SJSA1 (cell line): Measurements from ENCODE around the gene RIT1. TPM values are rescaled to one million over a fixed set of nuclear protein-coding genes. Genes with fewer than 3 reads are reported as not detected.

Experiments
- DNase-seq, 2 experiments: peaks; one replicate each; pipeline ENCODE4 v3.0.0-alpha.2; 2015 to 2020; ENCODE audit warnings: low spot score in 2 of 2, low read depth in 1 of 2
- H3K27ac ChIP-seq: fragments of 250-450 bp; sonication (Bioruptor Pico); 2 replicates; pipeline ENCODE4 v1.5.1; 2020; ENCODE audit warnings: mild to moderate bottlenecking, moderate library complexity
- H3K27me3 ChIP-seq: fragments of 250-450 bp; sonication (Bioruptor Pico); replicated peaks from 2 replicates; pipeline ENCODE4 v1.5.1; 2020; ENCODE audit warnings: mild to moderate bottlenecking, moderate library complexity
- H3K36me3 ChIP-seq: fragments of 250-450 bp; sonication (Bioruptor Pico); 2 replicates; pipeline ENCODE4 v1.5.1; 2020; ENCODE audit warnings: mild to moderate bottlenecking
- H3K4me1 ChIP-seq: fragments of 250-450 bp; sonication (Bioruptor Pico); replicated peaks from 2 replicates; pipeline ENCODE4 v1.6.1; 2021; ENCODE audit warnings: mild to moderate bottlenecking
- H3K4me3 ChIP-seq: fragments of 250-450 bp; sonication (Bioruptor Pico); 2 replicates; pipeline ENCODE4 v1.5.1; 2020; ENCODE audit warnings: mild to moderate bottlenecking
- H3K9me3 ChIP-seq: fragments of 250-450 bp; sonication (Bioruptor Pico); replicated peaks from 2 replicates; pipeline ENCODE4 v1.5.1; 2020; ENCODE audit warnings: mild to moderate bottlenecking
- total RNA-seq: library from RNA; depleted of rRNA; stranded (reverse); fragments of >200 nt; shearing (Covaris generic); gene quantifications from 2 replicates; pipeline ENCODE4 v1.2.3, GENCODE V29; 2014

Gene RIT1
- total RNA-seq, 1 experiment from 2014 or later, result 47.4 TPM

DNA sequence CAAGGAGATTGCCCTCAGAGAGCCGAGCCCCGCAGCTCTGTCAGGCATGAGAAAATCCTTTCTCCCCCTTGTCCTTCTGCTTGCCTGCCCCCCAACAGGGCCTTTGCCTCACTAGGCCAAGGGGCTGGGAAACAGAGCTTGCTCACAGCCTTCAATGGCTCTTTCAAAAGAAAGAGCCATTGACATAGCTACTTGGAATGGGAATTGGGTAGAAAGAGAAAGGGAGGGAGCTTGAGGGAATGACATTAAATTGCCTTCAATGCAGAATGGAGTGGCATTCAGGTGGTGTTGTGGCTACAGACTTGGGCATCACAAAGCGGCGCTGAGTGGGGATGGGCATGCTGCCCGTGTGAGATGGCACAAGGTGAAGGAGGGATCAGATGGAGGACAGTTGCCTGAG, 38.6 kb downstream of the RIT1 start:
- H3K4me1 ChIP-seq, result no peaks in the 10 kb centered on the region
- no peaks in the 10 kb centered on the region for H3K27me3 ChIP-seq
- H3K36me3 ChIP-seq, result no peaks in the 10 kb centered on the region

DNA sequence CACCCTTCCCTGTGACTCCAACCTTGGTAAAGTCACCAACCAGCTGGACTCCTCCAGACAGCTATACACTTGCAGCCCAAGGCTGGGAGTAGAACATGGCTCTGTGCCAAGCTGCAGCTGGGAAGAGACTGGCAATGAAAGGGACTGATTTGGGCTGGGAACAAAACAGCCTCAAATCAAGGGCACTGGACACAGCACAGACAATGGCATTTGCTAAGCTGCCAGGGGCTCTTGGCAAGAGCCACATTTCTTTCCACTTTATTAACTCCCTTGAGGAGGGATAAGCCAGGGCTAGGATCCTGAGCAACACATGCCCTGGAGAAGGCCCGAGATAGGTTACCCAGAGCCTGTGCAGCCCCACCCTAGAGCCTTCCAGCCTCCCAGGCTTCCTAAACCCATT, 39.8 kb downstream of the RIT1 start:
- Histone ChIP-seq H3K36me3 (no peaks in the 10 kb centered on the region), H3K4me1 (no peaks in the 10 kb centered on the region), H3K4me3 (no peak overlapping the region), H3K9me3 (no peaks in the 10 kb centered on the region), H3K27me3 (no peaks in the 10 kb centered on the region), H3K27ac (no peak overlapping the region)
- no peak for DNase-seq

More for the DNA sequence above, 38.6 kb downstream of the RIT1 start:
- Histone ChIP-seq H3K4me3 (no peak overlapping the region), H3K9me3 (no peaks in the 10 kb centered on the region), H3K27ac (no peak overlapping the region)
- no peak for DNase-seq

DNA sequence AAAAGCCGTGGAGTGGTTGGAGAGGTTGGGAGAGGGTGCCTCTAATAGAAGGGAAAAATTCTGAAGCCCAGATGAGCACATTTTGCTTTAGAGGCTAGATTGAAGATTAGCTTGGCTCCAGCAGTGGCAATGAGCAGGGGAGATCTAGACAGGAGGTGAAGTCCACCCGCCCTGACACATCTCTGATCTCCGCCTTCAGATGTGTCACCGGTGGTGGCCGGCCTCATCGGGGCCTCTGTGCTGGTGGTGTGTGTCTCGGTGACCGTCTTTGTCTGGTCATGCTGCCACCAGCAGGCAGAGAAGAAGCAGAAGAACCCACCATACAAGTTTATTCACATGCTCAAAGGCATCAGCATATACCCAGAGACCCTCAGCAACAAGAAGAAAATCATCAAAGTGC, 43.4 kb downstream of the RIT1 start:
- no peak for DNase-seq
- no peak overlapping the region for H3K4me3 ChIP-seq
- no peak overlapping the region for H3K27ac ChIP-seq
- no peaks in the 10 kb centered on the region for H3K36me3 ChIP-seq
- H3K27me3 ChIP-seq, result no peaks in the 10 kb centered on the region
- H3K4me1 ChIP-seq, result no peaks in the 10 kb centered on the region
- H3K9me3 ChIP-seq, result no peaks in the 10 kb centered on the region

DNA sequence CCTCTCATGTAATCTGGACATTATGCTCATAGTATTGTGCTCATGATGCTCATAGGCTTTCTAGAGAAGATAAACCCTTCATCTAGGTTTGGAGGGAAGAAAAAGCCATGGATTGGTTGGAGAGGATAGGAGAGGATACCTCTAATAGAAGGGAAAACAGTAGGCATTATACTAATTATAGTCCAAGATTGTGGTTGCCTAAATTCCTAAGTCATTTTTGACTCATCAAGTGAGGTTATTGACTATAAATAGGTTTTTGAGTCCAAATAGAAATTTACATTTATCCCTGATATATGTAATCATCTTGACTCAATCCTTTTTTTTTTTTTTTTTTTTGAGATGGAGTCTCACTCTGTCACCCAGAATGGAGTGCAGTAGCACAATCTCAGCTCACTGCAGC, 46.8 kb downstream of the RIT1 start:
- Histone ChIP-seq H3K27ac (no peak overlapping the region), H3K9me3 (no peaks in the 10 kb centered on the region)
- DNase-seq, result no peak

DNA sequence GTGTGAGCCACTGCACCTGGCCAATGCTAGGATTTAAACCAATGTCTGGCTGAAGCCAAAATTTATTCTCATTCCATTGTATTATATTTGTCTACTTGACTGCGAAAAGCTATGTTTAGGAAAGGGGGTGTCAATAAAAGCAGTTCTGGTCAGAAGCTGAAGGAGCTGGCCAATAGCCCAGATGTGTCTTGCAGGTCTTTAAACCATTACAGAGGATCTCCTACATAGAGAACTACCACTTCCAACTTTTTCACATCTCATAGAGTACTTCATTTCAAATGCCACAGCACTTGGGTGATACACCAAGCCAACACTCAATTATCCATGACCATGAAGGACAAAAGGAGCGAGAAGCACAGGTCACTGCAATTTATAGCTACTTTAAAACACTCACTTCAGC, 49.3 kb downstream of the RIT1 start:
- Histone ChIP-seq H3K27ac (no peak overlapping the region), H3K27me3 (no peaks in the 10 kb centered on the region), H3K36me3 (peaks cover 1% of the 10 kb centered on the region; the same call in 1 of the 2 replicates), H3K9me3 (no peaks in the 10 kb centered on the region), H3K4me3 (no peak overlapping the region), H3K4me1 (peaks cover 18% of the 10 kb centered on the region)
- DNase-seq, result no peak

More for the DNA sequence above, 46.8 kb downstream of the RIT1 start:
- Histone ChIP-seq H3K4me3 (no peak overlapping the region), H3K36me3 (no peaks in the 10 kb centered on the region), H3K27me3 (no peaks in the 10 kb centered on the region), H3K4me1 (peaks cover 15% of the 10 kb centered on the region)

DNA sequence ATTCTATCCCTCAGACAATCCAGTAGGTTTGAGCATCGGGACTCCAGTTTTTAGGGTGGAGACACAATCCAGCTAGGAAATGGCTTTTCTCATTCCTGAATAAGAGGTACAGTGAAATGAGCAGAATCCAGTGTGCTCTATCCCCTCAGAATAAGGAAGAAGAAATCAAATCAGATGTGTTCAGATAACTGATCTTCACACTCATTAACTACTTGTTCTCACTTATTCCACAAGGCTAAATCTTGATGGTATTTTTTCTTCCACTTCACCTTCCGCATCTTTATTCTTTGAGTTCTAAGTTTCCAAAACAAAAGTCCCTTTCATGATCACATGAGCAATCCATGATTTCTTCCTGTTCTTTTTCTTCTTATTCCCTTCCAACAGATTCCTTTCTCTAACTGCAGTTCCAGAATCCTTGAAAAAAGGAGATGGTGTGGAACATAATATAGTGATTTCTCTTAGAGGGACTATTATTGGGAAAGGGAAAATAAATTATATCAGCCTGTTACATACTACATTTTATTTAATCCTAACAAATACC, 50.1 kb downstream of the RIT1 start:
- peak overlapping the region; percentile 35 for H3K27ac ChIP-seq
- peaks cover 18% of the 10 kb centered on the region for H3K4me1 ChIP-seq
- no peaks in the 10 kb centered on the region for H3K9me3 ChIP-seq
- DNase-seq, result no peak
- no peak overlapping the region for H3K4me3 ChIP-seq
- H3K27me3 ChIP-seq, result no peaks in the 10 kb centered on the region
- H3K36me3 ChIP-seq, result peaks cover 3% of the 10 kb centered on the region; the same call in 1 of the 2 replicates

DNA sequence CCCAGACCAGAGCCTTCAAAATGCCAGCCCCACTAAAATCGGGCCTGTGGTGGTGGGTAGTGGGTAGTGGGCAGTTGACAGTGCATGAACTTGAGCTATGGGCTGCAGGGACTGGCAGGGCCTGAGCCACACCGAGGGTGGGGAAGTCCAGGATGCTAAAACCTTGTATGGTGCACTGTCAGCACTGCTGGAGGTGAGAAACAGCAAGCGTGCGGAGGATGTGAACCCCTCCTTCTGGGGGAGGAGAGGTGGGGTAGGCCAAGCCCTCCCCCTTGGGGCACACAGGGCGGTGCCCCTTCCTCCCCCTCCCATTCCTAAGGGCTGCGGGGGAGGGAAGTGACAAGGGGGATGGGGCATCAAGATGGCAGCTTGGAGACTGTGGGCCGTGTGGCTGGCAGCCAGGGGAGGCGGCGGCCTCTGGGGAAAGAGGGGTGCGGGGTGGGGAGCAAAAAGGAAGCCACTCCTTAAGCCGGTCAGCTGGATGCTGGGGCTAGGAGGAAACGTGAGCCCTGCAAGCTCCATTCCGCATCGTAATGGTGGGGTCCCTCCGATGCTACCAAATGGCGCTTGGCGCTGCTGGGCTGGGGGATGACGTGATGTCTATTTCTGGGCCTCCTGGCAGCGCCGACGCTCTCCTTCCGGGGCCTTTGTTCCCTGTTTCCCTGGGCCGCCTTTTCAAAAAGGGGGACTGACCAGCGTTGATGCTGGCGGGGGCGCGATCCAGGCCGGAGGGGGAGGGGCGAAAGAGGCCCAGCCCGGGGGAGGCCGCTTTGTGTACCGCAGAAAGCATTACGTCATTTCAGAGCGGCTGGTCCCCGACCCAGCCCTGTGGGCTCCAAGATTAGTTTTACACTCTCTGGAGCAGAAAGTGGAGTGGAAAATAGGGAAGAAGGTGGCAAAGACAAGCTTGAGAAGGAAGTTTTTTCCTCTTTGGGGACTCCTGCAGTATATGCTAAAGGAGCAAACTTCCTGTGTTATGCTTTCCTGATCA, 51.0 kb downstream of the RIT1 start:
- Histone ChIP-seq H3K36me3 (peaks cover 7% of the 10 kb centered on the region), H3K27ac (peak overlapping the region; percentile 35)
- DNase-seq, result peak; percentile 53 to 69

DNA sequence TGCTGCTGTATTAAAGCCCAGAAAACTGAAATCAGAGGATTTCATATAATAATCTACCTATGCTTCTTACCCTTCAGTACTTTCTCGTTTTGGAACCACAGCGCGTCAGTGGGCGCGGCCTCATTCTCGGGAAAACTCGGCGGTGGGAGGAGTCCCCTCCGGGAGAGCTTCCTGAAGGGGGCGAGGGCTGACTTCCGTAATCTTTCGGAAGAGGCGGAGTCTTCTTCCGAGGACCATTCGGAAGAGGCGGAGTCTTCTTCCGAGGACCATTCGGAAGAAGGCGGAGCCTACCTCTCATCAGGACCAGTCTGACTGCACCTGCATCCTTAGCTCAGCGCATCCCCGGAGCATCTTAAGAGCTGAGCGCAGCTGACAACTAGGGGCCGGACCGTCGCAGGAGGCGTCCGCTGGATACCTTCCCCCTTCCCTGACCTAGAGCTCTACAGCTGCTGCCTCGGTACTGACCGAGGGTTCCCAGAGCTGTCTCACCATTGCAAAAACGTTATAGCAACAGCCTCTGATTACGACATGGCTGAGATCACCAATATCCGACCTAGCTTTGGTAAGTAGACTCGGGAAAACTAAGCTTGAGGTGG, 51.8 kb downstream of the RIT1 start, which contains the start of gene SYT11:
TSS of gene SYT11 (plus strand) at position 334 of the 596 bp plus-strand sequence. CDS start at position 529, 195 bp downstream.
- no peaks in the 10 kb centered on the region for H3K27me3 ChIP-seq
- peak within 1 kb of the TSS; percentile 35 for H3K27ac ChIP-seq
- no peaks in the 10 kb centered on the region for H3K9me3 ChIP-seq
- peaks cover 18% of the 10 kb centered on the region for H3K4me1 ChIP-seq
- peaks cover 15% of the 10 kb centered on the region for H3K36me3 ChIP-seq
- H3K4me3 ChIP-seq, result peak within 1 kb of the TSS; percentile 31
- peak; percentile 95 for DNase-seq

More for the DNA sequence above, 51.0 kb downstream of the RIT1 start:
- H3K4me1 ChIP-seq, result peaks cover 18% of the 10 kb centered on the region
- H3K27me3 ChIP-seq, result no peaks in the 10 kb centered on the region
- H3K4me3 ChIP-seq, result peak overlapping the region; percentile 31
- no peaks in the 10 kb centered on the region for H3K9me3 ChIP-seq

DNA sequence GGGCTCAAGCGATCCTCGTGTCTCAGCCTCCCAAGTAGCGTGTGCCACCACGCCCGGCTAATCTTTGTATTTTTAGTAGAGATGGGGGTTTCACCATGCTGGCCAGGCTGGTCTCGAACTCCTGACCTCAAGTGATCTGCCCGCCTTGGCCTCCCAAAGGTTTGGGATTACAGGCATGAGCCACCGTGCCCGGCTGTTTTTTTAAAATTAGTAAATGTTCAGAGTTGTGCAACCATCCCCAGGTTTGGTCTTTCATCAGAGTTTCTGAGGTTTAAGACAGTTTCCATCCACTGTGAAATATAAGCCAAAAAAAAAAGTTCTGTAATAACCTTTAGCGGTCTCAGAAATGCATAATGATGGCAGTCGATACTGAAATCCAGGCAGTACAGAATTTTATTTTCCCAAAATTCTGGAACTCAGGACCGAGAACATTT, 52.3 kb downstream of the RIT1 start:
- no peak for DNase-seq

DNA sequence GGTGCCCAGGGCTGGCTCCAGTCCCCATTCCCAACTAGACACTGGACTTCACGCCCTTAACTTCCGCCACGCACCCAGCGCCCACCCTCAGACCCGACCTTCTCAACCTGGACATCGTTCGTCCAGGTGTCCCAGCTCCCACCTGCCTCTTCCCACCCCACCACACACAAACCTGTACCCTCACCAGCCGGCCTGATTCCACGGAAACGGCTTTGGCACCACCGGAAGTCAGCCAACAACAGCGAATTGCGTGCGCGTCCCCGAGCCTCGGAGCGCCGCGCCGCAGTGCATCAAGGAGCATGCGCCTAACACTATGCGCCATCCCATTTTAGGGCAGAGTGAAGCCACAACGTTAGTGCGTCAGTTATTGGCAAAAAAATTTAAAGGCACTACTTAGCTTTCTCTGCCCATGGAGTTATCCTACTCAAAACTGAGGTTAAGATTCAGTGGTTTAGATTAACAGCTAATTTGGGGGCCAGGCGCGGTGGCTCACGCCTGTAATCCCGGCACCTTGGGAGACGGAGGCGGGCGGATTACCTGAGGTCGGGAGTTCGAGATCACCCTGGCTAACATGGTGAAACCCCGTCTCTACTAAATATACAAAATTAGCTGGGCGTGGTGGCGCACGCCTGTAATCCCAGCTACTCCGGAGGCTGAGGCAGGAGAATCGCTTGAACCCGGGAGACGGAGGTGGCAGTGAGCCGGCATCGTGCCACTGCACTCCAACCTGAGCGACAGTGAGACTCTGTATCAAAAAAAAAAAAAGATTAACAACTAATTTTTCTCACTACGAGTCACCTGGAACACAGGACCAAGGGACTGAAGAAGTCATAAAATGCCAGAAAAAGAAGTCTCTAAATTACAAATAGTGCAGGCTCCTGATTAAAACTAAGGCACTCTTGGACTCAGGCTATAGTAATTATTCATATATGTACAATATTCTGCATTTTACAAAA, 53.9 kb downstream of the RIT1 start, which contains the start of gene GON4L:
TSS of gene GON4L (minus strand) at position 240 of the 956 bp plus-strand sequence. CDS start 3,434 bp downstream, outside the sequence.
- DNase-seq, result peak; percentile 84 to 89
- Histone ChIP-seq H3K27me3 (no peaks in the 10 kb centered on the region), H3K27ac (peak within 1 kb of the TSS; percentile 64), H3K4me3 (peak within 1 kb of the TSS; percentile 72), H3K9me3 (no peaks in the 10 kb centered on the region), H3K4me1 (peaks cover 18% of the 10 kb centered on the region), H3K36me3 (peaks cover 36% of the 10 kb centered on the region)

More for the DNA sequence above, 52.3 kb downstream of the RIT1 start:
- Histone ChIP-seq H3K27ac (no peak overlapping the region), H3K4me3 (peak overlapping the region; percentile 31), H3K4me1 (peaks cover 18% of the 10 kb centered on the region), H3K36me3 (peaks cover 21% of the 10 kb centered on the region), H3K27me3 (no peaks in the 10 kb centered on the region), H3K9me3 (no peaks in the 10 kb centered on the region)

DNA sequence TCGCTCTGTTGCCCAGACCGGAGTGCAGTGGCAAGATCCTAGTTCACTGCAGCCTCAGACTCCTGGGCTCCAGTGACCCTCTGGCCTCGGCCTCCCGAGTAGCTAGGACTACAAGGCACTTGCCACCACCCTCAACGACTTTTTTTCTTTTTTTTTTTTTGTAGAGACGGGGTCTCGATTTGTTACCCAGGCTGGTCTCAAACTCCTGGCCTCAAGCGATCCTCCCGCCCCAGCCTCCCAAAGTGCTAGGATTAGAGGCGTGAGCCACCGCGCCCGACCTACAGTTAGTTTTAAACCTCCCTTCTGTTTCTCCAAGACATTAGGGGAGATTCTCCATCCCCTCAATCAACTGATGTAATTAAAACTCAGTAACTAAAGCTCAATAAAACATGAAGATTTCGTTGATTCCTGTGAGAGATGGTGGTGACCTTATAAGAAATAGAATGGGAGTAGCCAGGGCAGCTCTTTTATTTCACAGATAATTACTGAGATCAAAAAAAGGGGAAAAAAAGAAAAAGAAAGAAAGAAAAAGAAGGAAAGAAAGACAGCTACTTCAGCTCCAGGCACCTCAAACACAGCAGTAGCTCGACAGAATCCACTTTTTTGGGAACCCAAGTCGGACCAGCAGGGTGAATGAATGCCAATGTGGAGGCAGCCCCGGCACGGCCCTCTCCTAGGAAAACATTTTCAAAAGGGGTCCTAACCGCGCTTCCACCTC, 54.7 kb downstream of the RIT1 start:
- Histone ChIP-seq H3K27ac (peak overlapping the region; percentile 64), H3K36me3 (peaks cover 43% of the 10 kb centered on the region), H3K27me3 (no peaks in the 10 kb centered on the region), H3K9me3 (no peaks in the 10 kb centered on the region), H3K4me1 (peaks cover 18% of the 10 kb centered on the region), H3K4me3 (peak overlapping the region; percentile 72)
- DNase-seq, result no peak

DNA sequence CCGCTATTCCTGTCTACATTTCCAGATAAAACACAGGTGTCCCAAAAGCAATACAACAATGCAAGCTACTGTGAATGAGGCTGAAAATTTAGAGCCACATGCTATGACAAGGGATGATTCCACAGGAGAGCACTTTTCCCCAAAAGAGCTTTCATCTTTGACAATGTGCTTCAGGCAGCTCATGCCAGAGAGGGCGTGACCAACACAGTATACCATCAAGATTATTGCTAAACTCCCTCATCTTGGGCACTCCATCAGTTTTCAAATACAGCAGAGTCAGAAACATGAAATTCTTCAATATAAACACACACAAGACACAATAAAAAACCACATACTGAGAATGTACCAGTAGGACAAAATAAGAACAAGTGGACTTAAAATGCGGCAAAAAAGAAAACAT, 60.8 kb downstream of the RIT1 start:
- no peak for DNase-seq
- Histone ChIP-seq H3K4me1 (no peaks in the 10 kb centered on the region), H3K4me3 (no peak overlapping the region), H3K27me3 (no peaks in the 10 kb centered on the region), H3K36me3 (peaks cover 79% of the 10 kb centered on the region), H3K9me3 (no peaks in the 10 kb centered on the region), H3K27ac (no peak overlapping the region)
